Neural cell (in vitro differentiated cells): Measurements from ENCODE around the gene MAP3K20. TPM values are rescaled to one million over a fixed set of nuclear protein-coding genes. Genes with fewer than 3 reads are reported as not detected.

Experiments
- H2AFZ ChIP-seq: fragments of 200-600, 300-800 bp; sonication (generic), shearing (Covaris generic); 2 replicates; pipeline ENCODE4 v1.6.0; 2014; ENCODE audit warnings: low read depth, mild to moderate bottlenecking, antibody characterized with exemption, low read length, moderate library complexity
- H3F3A ChIP-seq: fragments of 200-600 bp; shearing (Covaris generic); 2 replicates; pipeline ENCODE4 v1.6.1; 2016; ENCODE audit warnings: mild to moderate bottlenecking, moderate library complexity, mixed read lengths, antibody characterized with exemption, low read length; ENCODE audit not compliant: insufficient read depth, poor library complexity, severe bottlenecking
- H3K27ac ChIP-seq: fragments of 200-600, 300-800 bp; sonication (generic), shearing (Covaris generic); 2 replicates; pipeline ENCODE4 v1.5.1; 2014; ENCODE audit warnings: mild to moderate bottlenecking, low read length, moderate library complexity
- H3K27me3 ChIP-seq: fragments of 300-800, 200-600 bp; sonication (generic), shearing (Covaris generic); 2 replicates; pipeline ENCODE4 v1.6.0; 2014; ENCODE audit warnings: mild to moderate bottlenecking, low read depth, low read length, moderate library complexity; ENCODE audit not compliant: insufficient read depth
- H3K36me3 ChIP-seq: fragments of 300-800, 200-600 bp; sonication (generic), shearing (Covaris generic); 2 replicates; pipeline ENCODE4 v1.5.1; 2014; ENCODE audit warnings: mild to moderate bottlenecking, antibody characterized with exemption, low read length, moderate library complexity; ENCODE audit not compliant: insufficient read depth
- H3K4me2 ChIP-seq: fragments of 300-800, 200-600 bp; sonication (generic), shearing (Covaris generic); 2 replicates; pipeline ENCODE4 v1.6.0; 2014; ENCODE audit warnings: mild to moderate bottlenecking, low read length
- H3K4me3 ChIP-seq: fragments of 300-800, 200-600 bp; sonication (generic), shearing (Covaris generic); 2 replicates; pipeline ENCODE4 v1.5.1; 2014; ENCODE audit warnings: mild to moderate bottlenecking, low read length, moderate library complexity
- H3K79me2 ChIP-seq: fragments of 200-600 bp; shearing (Covaris generic); replicated peaks from 2 replicates; pipeline ENCODE4 v1.6.0; 2014; ENCODE audit warnings: mild to moderate bottlenecking, low read length, moderate library complexity; ENCODE audit not compliant: insufficient read depth
- H3K9ac ChIP-seq: fragments of 300-800, 200-600 bp; sonication (generic), shearing (Covaris generic); 2 replicates; pipeline ENCODE4 v1.6.1; 2016; ENCODE audit warnings: mild to moderate bottlenecking, low read length, mixed read lengths
- H3K9me2 ChIP-seq: fragments of 200-600 bp; shearing (Covaris generic); 2 replicates; pipeline ENCODE4 v1.6.1; 2016; ENCODE audit warnings: mild to moderate bottlenecking, low read length, mixed read lengths; ENCODE audit not compliant: insufficient read depth
- H3K9me3 ChIP-seq: fragments of 200-600, 300-800 bp; sonication (generic), shearing (Covaris generic); 2 replicates; pipeline ENCODE4 v1.6.1; 2016; ENCODE audit warnings: mild to moderate bottlenecking, mixed run types, low read length, moderate library complexity, mixed read lengths
- H4K20me1 ChIP-seq: fragments of 200-600 bp; shearing (Covaris generic); 2 replicates; pipeline ENCODE4 v1.6.1; 2016; ENCODE audit warnings: mild to moderate bottlenecking, mixed run types; ENCODE audit not compliant: insufficient read depth
- CTCF ChIP-seq: fragments of 450-650 bp; IDR thresholded peaks from 2 replicates; pipeline ENCODE4 v1.5.1; 2014; ENCODE audit warnings: antibody characterized with exemption, mild to moderate bottlenecking, moderate library complexity; ENCODE audit not compliant: poor library complexity, severe bottlenecking
- EP300 ChIP-seq: fragments of 450-650 bp; conservative IDR thresholded peaks from 2 replicates; pipeline ENCODE4 v1.6.1; 2014; ENCODE audit warnings: antibody characterized with exemption, mild to moderate bottlenecking, moderate library complexity; ENCODE audit not compliant: poor library complexity, severe bottlenecking
- EZH2 ChIP-seq: fragments of 200-600, 300-800 bp; shearing (Covaris generic), sonication (generic); IDR thresholded peaks from 2 replicates; pipeline ENCODE4 v1.6.1; 2014; ENCODE audit warnings: antibody characterized with exemption, low read length, borderline replicate concordance, mild to moderate bottlenecking; ENCODE audit not compliant: insufficient read depth, poor library complexity, severe bottlenecking
- MXI1 ChIP-seq: fragments of 450-650 bp; conservative IDR thresholded peaks from 2 replicates; pipeline ENCODE4 v1.6.1; 2014; ENCODE audit warnings: antibody characterized with exemption, mild to moderate bottlenecking; ENCODE audit not compliant: poor library complexity, severe bottlenecking
- POLR2AphosphoS5 ChIP-seq: IDR thresholded peaks from 2 replicates; pipeline ENCODE4 v1.6.1; 2012
- RAD21 ChIP-seq: fragments of 450-650 bp; conservative IDR thresholded peaks from 2 replicates; pipeline ENCODE4 v1.6.1; 2014; ENCODE audit warnings: antibody characterized with exemption, mild to moderate bottlenecking, moderate library complexity
- REST ChIP-seq: IDR thresholded peaks from 2 replicates; pipeline ENCODE4 v1.6.1; 2012; ENCODE audit warnings: borderline replicate concordance
- SMC3 ChIP-seq: fragments of 450-650 bp; conservative IDR thresholded peaks from 2 replicates; pipeline ENCODE4 v1.6.1; 2014; ENCODE audit warnings: antibody characterized with exemption, mild to moderate bottlenecking, moderate library complexity; ENCODE audit not compliant: poor library complexity
- TAF1 ChIP-seq: IDR thresholded peaks from 2 replicates; pipeline ENCODE4 v1.6.1; 2012; ENCODE audit warnings: low read depth
- polyA plus RNA-seq: library from polyadenylated mRNA; depleted of rRNA; stranded (reverse); fragments of >200 nt; gene quantifications from 2 replicates; pipeline ENCODE4 v1.2.3, GENCODE V29; 2014

MAP3K20 gene
- polyA plus RNA-seq, 1 donor from 2014 or later, result 0.48 TPM

- Histone ChIP-seq H4K20me1 (no peaks in the 10 kb centered on the region), H3K9me2 (no peaks in the 10 kb centered on the region), H3K79me2 (no peaks in the 10 kb centered on the region), H3F3A (no peaks in the 10 kb centered on the region), H3K9me3 (no peaks in the 10 kb centered on the region), H3K4me3 (no peak overlapping the region), H3K27me3 (no peaks in the 10 kb centered on the region), H2AFZ (no peak overlapping the region), H3K27ac (no peak overlapping the region), H3K4me2 (no peak overlapping the region), H3K36me3 (no peaks in the 10 kb centered on the region), H3K9ac (no peak overlapping the region)
- TF ChIP-seq EZH2 (no peak), CTCF (no peak), POLR2AphosphoS5 (no peak), REST (no peak), SMC3 (no peak), RAD21 (no peak), MXI1 (no peak), TAF1 (no peak), EP300 (no peak)
Measured at GRCh38 chr2:173053043-173053699, 22.5 kb upstream of the MAP3K20 start.

GRCh38 chr2:173054466-173054865 lies 21.2 kb upstream of the MAP3K20 start:
- Histone ChIP-seq H3K9me2 (no peaks in the 10 kb centered on the region), H3K4me2 (no peak overlapping the region), H4K20me1 (no peaks in the 10 kb centered on the region)

More at GRCh38 chr2:173054466-173054865, 21.2 kb upstream of the MAP3K20 start:
- H3K36me3 ChIP-seq, result no peaks in the 10 kb centered on the region
- H3K4me3 ChIP-seq, result no peak overlapping the region
- H2AFZ ChIP-seq, result no peak overlapping the region
- no peaks in the 10 kb centered on the region for H3F3A ChIP-seq
- no peaks in the 10 kb centered on the region for H3K27me3 ChIP-seq
- no peaks in the 10 kb centered on the region for H3K79me2 ChIP-seq
- H3K9me3 ChIP-seq, result no peaks in the 10 kb centered on the region
- no peak overlapping the region for H3K27ac ChIP-seq
- no peak overlapping the region for H3K9ac ChIP-seq
- TF ChIP-seq EP300 (no peak), EZH2 (no peak)
